CD4-positive, alpha-beta T cell treated with Interleukin-10 for 1 hour (primary cell): ENCODE measurements around the gene MYL6.

ENCODE experiments used
- DNase-seq: peaks from one replicate; pipeline ENCODE4 v3.0.0-alpha.2; 2020

Gene MYL6

DNA sequence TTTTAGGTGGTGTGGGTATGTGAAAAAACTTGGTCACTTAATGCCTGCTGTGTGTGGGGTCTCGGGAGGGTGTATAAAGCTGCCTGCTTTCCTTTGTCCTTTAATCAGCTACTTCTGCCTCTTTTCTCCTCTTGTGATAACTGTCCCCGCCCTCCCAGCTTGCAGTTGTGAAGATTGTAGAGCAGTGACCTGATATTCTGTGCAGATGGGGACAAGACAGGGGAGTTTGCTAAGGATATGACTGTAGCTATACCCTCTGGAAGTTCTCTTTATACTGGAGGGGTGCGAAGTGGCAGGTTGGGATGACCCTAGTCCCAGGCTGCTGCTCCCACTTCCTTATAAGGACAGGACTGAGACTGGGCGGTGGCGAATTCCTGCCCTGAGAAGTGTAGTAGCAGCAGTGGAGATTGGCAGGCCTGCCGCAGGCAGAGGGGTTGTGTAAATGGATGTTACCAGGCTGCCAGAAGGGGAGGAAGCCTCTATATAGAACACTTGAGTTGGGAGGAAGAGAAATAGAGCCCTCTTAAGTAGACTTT lies 835 bp downstream of the MYL6 start:
- DNase-seq = peak; percentile 34

DNA sequence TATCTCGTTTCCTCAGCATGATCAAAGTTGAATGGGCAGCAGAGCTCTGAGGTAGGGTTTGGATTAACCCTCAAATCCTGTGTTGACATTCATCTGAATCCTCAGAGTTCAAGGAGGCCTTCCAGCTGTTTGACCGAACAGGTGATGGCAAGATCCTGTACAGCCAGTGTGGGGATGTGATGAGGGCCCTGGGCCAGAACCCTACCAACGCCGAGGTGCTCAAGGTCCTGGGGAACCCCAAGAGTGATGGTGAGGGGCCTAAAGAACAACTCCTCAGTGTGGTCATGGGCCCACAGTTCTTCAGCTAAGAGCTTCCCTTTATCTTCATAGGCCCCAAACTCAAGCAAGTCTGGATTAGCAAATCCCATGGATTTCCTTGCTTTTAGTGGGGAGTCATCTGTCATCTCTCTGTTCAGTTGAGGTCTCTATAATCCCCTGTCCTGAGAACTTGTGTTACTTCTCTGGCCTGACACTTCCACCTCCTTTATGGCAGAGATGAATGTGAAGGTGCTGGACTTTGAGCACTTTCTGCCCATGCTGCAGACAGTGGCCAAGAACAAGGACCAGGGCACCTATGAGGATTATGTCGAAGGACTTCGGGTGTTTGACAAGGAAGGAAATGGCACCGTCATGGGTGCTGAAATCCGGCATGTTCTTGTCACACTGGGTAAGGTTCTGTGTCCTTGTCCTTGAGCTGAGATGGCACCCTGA lies 1.5 kb downstream of the MYL6 start:
- DNase-seq = no peak

DNA sequence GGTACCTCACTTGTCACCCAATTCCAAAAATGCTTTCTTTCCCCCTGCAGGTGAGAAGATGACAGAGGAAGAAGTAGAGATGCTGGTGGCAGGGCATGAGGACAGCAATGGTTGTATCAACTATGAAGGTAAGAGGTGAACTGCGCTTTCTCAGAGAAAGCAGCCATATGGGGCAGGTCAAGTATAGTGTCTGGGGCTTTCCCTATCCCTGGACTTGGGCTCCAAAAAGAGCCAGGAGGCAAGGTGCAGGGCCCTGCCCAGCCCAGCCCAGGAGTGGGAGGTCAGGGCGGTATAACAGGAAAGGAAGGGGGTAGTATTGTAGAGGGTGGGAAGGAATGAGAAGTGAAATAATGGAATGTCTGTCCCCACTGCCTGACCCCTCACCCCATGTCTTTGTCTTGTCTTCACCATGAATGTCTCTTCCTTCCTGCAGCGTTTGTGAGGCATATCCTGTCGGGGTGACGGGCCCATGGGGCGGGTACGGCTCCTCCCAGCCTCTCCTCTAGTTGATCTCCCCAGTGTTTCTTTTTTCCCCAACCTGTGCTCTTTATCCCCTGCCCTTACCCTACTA lies 2.1 kb downstream of the MYL6 start:
- DNase-seq = peak; percentile 75

DNA sequence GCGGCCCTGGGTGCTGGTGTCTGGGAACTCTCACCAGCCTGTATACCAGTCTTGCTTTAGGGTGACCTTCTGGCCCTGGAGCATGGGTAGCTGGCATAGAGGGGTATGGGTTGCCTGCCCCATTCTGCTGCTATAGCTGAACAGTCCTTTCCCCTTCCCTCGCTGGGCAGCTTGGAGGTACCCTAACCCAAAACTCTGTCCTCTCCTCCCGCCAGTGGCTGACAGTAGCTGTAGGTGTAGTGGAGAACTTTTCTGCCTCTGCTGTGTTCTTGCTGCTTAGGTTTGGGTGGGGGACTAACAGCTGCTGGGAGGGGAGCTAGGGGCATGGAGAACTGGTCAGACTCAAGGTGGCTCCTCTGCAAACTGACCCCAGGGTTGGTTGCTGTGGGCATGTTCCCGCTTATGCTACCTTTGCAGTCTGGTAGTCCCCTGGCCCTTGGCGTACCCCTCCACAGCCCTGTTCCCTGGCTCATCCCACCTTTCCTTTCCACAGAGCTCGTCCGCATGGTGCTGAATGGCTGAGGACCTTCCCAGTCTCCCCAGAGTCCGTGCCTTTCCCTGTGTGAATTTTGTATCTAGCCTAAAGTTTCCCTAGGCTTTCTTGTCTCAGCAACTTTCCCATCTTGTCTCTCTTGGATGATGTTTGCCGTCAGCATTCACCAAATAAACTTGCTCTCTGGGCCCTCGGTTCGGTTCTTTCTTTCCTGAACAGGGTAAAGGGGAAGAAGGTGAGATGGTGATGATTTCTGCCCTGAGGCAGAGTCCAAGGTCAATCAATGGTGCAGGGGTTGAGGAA lies 2.9 kb downstream of the MYL6 start:
- DNase-seq = no peak

DNA sequence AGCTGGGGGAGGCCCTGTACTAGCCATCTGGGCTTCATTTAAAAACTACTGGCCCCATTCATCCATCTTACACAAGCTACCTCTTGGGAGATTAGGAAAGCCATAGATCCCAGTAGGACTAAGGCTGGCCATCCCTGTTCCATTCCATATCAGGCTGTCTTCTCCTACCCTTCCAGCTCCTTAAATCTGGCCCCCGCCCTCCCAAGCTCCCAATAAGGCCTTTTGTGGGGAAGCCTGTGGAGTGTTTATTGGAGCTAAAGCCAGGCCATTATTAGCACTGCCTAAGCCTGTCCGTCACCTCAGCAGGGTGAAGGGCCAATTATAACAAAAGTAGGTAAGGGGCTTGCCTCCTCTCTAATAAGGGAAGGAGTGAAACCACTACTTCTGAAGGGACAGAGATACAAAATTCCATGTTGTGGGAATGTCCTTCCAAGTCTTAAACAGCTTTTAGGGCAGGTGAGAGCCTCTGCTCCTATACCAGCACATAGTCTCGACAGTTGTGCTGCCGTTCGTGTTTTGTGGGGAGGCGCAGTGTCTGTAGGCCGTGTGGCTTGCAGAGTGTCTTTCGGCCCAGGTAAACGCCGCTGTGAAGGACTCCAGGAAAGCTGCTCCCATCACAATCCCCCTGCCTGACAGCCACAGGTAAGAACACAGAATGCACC lies 3.7 kb downstream of the MYL6 start:
- no peak for DNase-seq

DNA sequence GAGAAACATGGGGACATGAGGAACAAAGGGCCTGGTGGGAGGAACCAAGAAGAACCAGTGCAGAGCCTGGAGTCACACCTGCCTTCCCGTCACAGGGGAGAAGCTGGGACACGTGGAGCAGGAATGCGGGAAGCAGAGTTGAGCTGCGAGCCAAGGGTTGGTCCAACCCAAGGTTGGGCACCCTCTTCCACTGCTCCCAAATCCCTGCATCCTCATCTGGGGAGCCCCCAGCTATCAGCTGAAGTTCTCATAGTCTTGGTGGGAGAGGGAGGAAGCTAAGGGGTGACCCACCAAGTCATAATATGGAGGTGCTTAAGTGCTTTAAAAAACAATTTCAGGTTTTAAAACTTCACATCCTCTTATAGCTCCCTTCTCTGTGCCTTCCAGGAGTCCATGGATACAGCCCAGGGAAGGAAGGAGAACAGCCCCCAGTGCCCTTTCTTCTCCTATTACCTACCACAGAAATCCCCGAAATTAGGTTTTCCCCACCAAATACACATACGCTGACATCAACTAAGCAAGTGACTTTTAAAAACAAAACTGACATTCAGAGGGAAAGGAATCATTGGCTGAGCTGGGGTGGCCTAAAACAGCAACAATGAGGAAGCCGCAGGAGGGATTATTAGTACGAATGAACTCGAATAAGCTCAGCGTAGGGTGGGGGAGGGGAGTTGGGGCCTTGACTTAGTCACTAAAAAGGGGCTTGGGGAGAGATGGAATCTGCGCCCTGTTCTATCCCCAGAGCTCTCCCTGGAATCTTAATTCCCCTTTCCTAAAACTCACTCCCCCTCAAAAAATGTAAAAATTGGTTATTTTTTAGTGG lies 4.5 kb downstream of the MYL6 start:
- peak; percentile 11 for DNase-seq

DNA sequence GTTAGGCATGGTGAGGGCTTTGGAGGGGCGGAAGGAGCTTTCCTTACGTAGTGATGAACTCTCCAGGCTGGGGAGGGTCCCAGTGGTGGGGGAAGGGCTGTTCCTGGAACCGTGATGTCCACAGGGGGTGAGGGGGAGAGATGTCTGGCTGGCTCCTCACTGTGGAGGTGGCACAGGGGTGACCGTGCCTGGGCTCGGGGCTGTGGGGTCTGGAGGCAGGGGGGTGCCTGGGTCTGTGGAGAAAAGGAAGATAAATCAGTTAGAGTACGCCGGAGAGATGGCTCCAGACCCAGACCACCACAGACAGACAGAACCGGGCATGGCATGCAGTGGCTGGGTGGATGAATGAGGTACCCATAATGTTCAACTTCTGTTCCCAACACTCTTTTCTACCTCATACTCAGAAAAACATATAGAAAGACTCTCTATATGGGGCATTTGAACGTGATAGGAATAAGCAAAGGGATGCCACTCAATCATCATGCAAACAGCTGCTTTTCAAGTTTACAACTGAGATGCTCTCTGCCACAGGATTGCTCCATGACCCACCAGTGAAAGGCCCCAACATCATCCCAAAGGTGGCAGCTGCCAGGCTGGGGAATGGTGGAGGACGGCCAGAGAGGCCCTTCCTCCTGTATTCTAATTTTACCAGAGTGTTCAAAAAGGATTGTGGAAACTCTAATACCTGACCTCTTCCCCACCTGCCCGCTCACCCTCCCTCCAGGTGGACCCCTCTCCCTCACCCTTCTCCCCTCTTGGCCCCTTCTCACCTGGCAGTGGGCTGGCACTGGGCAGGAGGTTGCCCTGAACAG lies 5.6 kb downstream of the MYL6 start:
- peak; percentile 15 for DNase-seq

DNA sequence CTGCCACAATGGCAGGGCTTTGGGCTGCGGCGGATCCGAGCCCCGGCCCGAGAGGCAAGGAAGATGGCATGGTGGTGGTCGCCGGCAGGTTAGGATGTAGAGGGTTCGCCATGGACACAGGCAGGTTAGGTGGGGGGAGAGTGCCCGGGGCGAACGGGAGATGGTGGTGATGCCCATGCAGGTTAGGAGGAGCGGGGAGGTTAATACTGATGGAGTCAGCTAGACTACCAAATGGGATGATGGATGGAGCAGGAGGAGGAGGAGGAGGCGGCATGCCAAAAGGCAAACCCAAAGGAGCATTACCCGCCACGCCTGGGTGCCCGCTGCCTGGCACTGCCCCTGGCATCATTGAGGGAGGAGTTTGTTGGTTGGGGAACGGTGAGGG lies 6.2 kb downstream of the MYL6 start:
- peak; percentile 14 for DNase-seq

DNA sequence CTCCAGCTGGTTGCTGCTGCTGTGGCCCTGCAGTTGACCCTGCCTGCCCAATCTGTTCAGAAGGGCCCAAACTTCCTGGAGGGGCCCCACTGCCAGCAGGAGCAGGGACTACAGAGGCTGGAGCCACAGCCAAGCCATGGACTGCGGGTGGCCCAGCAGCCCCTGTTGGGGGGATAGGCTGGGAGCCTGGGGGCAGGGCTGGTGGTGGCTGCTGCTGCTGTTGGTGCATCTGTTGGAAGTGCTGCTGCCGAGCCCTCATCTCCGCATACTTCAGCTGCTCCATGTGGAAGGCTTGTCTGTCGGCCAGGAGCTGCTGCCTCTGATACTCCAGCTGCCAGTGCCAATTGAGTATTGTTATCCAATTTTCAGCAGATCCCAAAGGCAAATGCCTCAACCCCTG lies 7.2 kb downstream of the MYL6 start:
- no peak for DNase-seq

DNA sequence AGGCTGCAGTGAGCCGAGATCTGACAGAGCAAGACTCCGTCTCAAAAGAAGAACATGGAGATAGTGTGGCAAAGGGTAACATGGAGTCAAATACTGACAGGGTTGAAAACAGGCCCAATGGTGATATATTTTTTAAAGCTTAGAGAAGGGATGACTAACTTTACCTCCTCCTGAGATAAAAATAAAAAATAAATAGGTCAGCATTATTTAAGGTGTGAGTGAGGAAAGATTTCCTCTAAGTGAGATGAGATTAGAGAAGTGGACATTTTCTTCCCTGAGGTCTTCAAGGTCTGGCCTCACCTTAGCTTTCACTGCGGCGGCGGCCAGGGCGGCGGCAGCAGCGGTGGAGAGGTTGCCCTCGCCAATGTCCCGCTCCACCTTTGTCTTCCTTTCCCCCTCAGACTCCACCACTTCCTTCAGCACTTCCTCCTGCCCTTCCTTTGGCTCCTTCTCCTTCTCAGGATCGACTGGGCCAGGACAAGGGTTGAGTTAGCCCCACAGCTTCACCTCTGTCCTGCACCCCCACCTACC lies 11.1 kb downstream of the MYL6 start:
- DNase-seq = no peak

DNA sequence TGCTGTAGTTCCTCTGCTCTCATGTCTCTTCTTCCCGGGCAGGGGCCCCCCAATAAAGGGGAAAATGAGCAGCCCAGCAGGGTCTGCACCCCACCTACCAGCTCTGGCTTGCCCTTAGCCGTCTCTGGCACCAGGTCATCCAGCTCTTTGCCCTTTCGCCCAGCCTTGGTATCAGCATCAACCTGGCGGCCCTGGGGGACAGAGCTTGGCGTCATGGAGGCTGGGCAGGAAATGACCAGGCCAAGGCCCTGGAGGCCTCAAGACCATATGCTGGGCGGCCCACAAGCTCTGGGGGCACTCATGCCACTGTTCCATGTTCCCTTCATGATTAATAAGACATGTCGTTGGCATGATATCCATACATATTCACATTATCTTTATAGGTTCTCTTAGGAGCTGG lies 14.7 kb downstream of the MYL6 start:
- DNase-seq = no peak

DNA sequence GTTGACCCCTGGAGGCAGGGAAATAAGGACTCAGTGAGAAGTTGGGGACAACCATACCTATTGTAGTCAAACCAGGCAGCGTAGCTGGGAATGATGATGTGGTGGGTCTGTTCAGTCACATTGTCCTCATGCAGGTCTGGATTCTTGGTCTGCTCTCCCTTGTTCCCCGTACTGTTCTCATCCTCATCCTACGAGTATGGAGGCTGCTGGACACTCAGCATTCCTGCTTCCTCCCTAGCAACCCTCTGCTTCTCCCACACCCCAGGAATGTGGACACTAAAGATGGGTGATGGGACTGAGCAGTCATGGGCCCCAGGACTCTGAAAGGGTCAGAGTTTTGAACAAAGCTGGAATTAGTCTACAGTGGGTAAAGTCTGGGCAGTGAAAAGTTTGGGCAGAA lies 20.2 kb downstream of the MYL6 start:
- no peak for DNase-seq

DNA sequence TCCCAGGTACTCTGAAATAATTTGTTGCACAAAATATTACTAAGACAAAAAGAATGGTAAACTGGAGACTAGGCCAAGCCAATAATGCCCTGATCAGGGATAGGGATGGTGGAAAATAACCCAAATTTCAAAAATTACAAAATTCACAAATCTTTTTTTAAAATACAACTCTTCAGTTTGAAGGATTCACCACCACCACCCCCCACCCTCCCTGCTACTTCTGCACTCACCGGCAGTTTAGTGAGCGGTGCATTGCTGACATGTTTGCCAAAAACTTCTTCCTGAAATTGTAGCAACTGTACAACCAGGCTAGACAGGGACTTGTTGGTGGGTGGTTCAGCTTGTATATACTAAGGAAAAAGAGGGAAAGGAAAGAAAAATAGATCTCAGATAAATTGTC lies 28.8 kb downstream of the MYL6 start:
- no peak for DNase-seq

DNA sequence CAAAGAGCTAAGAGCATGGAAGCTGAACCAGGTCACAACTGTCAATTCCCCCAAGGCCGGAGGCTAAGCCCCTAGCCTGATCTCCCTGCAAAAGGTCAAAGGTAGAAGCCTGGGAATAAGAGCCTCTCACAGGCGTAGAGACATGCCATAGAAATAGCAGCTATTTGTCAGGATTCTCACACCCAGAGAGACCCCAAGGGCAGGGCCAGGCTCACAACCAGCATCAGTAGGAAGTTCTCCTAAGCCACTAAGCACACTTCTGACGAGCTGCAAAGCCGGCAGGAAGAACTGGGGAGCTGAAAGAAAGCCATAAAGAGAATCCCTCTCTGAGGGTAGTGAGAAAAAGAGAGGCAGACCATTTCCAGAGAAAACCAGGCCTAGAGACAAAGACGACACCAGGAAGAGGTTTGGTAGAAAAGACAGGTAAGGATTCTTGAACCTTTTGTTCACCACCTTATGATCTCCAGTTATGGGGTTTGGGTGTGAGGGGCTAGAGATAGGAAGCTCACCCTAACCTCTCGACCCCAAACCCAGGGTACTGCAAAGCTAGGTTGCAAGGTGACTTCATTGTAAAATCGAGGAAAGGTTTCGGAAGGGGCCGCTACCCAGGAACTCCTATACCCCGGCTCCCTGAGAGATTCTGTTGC lies 30.1 kb downstream of the MYL6 start:
- DNase-seq = no peak

DNA sequence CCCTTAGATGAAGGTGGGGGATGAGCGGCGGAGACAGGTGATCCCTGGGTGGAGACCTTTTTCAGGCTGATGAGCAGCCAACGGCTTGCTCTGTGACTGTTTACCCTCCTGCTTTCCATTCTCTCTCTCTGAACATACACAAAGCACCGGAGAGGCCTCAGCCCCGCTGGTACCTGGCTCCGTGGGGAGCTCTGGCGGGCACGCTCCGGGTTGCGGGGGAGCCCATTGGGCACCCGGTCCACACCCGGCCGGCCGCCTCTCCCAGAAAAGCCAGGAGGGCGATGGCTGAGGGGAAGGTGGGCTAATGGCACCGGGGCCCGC lies 30.6 kb downstream of the MYL6 start:
- no peak for DNase-seq

DNA sequence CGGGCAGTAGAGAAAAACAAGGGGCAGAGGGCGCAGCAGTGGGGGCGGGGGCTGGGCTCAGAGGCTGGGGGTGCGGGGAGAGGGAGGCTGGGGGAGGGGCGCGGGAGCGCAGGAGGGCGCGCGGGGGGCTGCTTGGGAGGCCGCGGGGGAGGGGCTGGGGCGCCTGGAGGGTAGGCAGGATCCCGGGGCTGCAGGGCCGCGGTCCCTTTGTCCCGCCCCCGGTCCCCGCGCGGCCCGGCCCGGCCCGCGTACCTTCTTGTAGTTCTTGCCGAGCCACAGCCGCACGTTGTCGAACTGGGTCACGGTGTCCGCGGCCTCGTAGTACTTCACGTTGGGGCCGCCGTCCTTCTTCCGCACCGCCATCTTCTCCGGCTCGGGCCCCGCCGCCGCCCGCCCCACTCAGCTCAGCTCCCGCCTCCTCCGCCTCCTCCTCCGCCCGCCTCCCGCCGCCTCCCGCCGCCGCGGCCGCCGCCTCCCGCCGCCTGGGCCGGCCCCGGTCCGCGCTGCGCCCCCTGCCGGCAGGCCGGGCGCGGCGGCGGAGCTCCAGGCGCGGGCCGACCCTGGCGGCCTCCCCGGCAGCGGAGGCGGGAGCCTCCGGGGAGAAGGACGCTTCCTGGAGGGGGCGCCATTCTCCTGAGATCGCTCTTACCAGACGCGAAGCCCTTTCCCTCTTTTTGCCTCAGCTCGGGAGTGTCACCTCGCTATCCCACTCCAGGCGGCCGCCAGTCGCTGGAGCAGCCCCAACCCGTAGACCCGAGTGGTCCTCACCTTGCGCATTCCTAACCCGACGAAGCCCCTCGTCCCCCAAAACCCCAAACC lies 31.1 kb downstream of the MYL6 start, which contains the start of gene SMARCC2:
Gene SMARCC2 (minus strand): TSS at position 385 of the 819 bp plus-strand sequence. CDS start 22 bp downstream, at position 363.
- DNase-seq = peak; percentile 89

DNA sequence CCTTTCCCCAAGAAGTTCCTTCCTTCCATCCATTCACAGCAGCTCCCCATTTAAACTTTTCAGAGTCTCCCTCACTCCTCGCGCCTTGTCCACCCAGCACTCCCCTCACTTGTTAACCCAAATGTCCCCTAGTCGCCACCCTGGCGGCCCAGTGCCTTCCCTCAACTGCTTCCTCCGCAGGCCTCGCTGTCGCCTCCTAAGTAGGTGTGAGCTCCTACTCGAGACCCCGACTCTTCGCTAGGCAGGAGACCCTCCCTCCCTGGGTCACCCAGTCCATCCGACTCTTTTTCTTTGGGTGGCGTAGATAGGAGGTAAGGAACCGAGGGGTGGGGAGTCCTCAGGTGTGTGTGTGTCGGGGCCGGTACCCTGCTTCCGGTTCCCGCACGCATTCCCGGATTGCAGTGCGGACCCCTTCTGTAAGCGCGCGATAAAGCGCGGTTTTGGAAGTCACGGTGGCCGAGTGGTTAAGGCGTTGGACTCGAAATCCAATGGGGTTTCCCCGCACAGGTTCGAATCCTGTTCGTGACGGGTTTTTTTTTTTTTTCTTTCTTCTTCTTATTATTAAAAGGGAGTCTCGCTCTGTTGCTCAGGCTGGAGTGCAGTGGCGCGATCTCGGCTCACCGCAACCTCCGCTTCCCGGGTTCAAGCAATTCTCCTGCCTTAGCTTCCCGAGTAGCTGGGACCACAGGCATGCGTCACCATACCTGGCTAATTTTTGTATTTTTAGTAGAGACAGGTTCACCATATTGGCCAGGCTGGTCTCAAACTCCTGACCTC lies 31.9 kb downstream of the MYL6 start:
- DNase-seq = peak; percentile 86

DNA sequence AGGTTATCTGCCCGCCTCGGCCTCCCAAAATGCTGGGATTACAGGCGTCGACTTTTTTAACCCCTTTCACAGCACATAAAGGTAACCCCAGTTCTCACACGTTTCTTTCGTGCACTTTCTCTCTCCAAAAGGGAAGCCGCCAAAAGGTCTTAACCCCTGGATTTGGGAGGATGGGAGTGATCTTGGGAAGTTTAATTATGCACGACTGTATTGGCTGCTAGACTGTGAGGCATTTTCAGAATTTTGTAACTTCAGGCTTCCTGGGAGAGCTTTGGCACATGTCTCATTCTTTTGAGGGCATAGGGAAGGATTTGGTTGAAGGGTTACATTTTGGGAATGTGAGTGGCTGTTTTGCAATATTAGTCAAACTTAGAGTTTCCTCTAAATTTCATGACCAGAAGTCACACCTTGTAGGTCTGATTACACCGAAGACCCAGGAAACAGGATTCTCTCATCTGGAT lies 32.6 kb downstream of the MYL6 start:
- no peak for DNase-seq

DNA sequence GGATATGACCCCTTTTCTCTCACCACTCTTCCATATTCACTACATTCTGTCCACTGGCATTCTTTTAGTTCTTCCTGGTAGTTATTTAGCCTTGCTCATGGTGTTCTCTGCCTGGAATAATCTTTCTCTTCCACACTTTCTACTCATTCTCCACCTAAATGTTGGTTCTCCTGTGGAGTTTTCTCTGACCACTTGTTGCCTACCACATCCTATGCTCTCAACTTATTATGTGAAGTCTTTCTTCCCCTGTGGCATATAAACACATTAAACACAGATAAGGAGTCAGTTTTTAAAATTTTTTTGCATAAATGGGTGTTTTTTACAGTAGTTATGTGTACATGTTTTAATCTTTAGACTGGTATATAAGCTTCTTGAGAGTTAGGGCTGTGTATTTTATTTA lies 34.4 kb downstream of the MYL6 start:
- DNase-seq = no peak
